ENCODE data around the gene PSME2.
A peak's percentile ranks its signal among the peaks of the same experiment; 100 is the strongest.

PSME2 gene

DNA sequence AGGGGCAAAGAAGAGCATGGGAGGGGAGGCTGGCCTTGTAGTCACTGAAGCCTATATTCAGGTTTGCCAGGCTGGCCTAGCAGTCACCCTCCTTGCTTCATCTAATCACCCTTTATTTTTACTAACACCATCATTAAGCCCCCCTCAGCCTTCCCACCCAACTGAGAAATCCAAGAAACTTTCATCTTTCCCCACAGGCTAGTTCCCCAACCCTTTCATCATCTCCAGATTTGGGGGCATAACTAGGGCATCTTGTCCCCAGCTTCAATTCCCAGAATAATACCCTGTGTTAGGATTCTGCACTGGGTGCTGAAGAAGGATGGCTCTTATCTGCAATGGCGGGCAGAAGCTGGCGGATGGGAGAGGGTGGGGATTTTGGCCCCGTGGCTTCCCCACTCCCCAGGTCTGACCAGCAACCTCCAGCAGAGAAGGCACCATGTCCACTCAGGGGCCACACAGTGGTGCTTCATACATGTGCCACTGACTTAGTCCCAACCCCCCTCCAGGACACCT is 45.4 kb downstream of the PSME2 start:
- Histone ChIP-seq H3K27ac (no peak overlapping the region), H3K9me3 (ENCODE audit: low read depth, low read length) (no peaks in the 10 kb centered on the region), H3K4me3 (no peak overlapping the region), H3K36me3 (ENCODE audit: insufficient read depth, low read length) (peaks cover 55% of the 10 kb centered on the region; the same call in 1 of the 2 replicates), H3K9ac (ENCODE audit: insufficient read length) (no peak overlapping the region)
- TF ChIP-seq FOXP2 (optimal IDR thresholded peaks at IDR 0.05; ENCODE audit: control extremely low read depth, extremely low read length, insufficient read depth) (no peak), POLR2AphosphoS5 (IDR thresholded peaks at IDR 0.05; ENCODE audit: borderline replicate concordance, low read depth, low read length) (no peak), EZH2 (IDR thresholded peaks at IDR 0.05) (no peak)
- no peak for DNase-seq (ENCODE audit: low read depth, low spot score)

DNA sequence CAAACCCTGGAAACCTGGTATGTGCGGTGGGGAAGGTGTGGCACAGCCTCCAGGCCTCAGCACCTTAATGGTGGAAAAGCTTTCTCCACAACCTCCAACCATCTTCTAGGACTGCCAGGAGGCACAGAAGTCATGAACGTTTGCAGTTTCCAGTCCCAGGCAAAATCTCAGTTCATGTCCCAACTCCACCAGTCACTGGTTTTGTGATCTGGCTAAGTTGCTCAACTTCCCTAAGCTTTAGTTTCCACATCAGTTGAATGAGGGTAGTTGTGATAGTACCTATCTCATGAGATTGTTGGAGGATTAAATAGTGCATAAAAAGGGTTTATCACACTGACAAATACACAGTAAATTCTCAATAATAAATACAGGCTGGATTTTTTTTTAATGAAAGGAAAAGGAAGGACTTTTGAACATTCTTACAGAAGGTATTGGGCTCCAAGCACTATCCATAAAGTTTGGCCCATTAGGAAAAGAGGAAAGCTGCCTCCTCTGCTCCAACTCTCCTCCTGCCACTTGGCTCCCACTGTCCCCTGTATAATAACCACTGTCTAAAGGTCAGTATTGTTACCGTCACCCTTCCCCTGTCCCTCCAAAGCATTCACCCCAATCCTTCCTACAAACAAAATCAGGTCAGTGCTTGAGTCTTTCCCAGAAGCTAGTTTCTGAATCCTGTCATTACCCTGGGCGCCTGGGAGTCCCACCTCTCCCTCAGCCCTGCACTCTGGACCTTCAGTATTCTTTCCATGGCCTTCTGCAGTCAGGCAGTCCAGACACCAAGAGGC is 46.0 kb downstream of the PSME2 start:
- Histone ChIP-seq H3K9ac (ENCODE audit: insufficient read length) (no peak overlapping the region), H3K27ac (no peak overlapping the region), H3K4me3 (no peak overlapping the region), H3K9me3 (ENCODE audit: low read depth, low read length) (no peaks in the 10 kb centered on the region), H3K36me3 (ENCODE audit: insufficient read depth, low read length) (peaks cover 55% of the 10 kb centered on the region; the same call in 1 of the 2 replicates)
- TF ChIP-seq EZH2 (IDR thresholded peaks at IDR 0.05) (no peak), FOXP2 (optimal IDR thresholded peaks at IDR 0.05; ENCODE audit: control extremely low read depth, extremely low read length, insufficient read depth) (no peak), POLR2AphosphoS5 (IDR thresholded peaks at IDR 0.05; ENCODE audit: borderline replicate concordance, low read depth, low read length) (no peak)
- no peak for DNase-seq (ENCODE audit: low read depth, low spot score)

DNA sequence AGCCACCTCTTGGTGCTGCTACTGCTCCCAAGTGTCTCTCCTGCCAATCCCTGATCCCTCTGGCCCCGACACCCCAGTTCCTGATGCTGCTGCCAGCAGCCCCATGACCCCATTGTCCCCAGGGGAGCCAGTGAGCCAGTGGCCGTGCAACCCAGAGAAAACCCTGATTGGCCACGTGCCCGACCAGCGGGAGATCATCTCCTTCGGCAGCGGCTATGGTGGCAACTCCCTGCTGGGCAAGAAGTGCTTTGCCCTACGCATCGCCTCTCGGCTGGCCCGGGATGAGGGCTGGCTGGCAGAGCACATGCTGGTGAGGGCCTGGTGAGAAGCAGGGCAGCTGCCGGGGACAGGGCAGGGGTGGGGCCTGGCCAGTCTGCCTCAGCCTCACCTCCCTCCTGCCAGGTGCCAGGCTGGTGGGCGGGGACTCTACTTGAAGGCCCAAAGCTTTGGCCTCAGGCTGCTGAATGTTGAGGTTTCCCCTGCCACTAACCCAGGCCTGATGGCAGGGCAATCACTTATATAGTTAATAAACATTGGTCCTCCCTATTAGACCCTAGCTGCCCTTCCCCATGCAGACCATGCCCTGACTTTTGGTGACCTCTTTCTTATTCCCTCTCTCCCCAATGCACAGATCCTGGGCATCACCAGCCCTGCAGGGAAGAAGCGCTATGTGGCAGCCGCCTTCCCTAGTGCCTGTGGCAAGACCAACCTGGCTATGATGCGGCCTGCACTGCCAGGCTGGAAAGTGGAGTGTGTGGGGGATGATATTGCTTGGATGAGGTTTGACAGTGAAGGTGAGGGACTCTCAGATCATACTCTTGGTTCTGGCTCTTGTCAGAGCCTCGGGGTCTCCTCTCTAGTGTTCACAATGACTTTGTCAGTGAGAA is 47.2 kb downstream of the PSME2 start:
- TF ChIP-seq EZH2 (IDR thresholded peaks at IDR 0.05): no peak
- TF ChIP-seq FOXP2 (optimal IDR thresholded peaks at IDR 0.05; ENCODE audit: control extremely low read depth, extremely low read length, insufficient read depth): no peak
- no peak for TF ChIP-seq POLR2AphosphoS5 (IDR thresholded peaks at IDR 0.05; ENCODE audit: borderline replicate concordance, low read depth, low read length)
- no peak overlapping the region for H3K9ac ChIP-seq (ENCODE audit: insufficient read length)
- no peak for DNase-seq (ENCODE audit: low read depth, low spot score)
- no peak overlapping the region for H3K27ac ChIP-seq
- no peaks in the 10 kb centered on the region for H3K9me3 ChIP-seq (ENCODE audit: low read depth, low read length)
- H3K36me3 ChIP-seq (ENCODE audit: insufficient read depth, low read length): peaks cover 55% of the 10 kb centered on the region; the same call in 1 of the 2 replicates
- no peak overlapping the region for H3K4me3 ChIP-seq

DNA sequence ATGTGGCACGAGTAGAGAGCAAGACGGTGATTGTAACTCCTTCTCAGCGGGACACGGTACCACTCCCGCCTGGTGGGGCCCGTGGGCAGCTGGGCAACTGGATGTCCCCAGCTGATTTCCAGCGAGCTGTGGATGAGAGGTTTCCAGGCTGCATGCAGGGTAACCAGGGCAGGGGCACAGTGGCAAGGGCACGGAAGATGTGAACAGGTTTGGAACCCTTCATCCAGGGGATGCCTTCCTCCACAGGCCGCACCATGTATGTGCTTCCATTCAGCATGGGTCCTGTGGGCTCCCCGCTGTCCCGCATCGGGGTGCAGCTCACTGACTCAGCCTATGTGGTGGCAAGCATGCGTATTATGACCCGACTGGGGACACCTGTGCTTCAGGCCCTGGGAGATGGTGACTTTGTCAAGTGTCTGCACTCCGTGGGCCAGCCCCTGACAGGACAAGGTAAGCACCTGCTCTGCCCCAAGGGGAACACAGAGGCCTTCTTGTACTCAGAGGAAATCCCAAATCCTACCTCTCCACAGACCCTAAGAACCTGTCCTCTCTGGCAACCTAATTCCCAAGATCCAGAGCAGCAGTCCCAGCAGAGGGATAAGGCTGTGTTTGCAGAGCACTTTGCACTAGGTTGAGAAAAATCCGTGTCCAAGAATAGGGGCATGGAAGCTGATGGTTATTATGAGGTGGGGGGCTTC is 48.0 kb downstream of the PSME2 start:
- TF ChIP-seq EZH2 (IDR thresholded peaks at IDR 0.05) (no peak), FOXP2 (optimal IDR thresholded peaks at IDR 0.05; ENCODE audit: control extremely low read depth, extremely low read length, insufficient read depth) (no peak), POLR2AphosphoS5 (IDR thresholded peaks at IDR 0.05; ENCODE audit: borderline replicate concordance, low read depth, low read length) (no peak)
- Histone ChIP-seq H3K4me3 (no peak overlapping the region), H3K27ac (no peak overlapping the region), H3K36me3 (ENCODE audit: insufficient read depth, low read length) (peaks cover 48% of the 10 kb centered on the region; the same call in 1 of the 2 replicates), H3K9me3 (ENCODE audit: low read depth, low read length) (no peaks in the 10 kb centered on the region), H3K9ac (ENCODE audit: insufficient read length) (no peak overlapping the region)
- no peak for DNase-seq (ENCODE audit: low read depth, low spot score)

DNA sequence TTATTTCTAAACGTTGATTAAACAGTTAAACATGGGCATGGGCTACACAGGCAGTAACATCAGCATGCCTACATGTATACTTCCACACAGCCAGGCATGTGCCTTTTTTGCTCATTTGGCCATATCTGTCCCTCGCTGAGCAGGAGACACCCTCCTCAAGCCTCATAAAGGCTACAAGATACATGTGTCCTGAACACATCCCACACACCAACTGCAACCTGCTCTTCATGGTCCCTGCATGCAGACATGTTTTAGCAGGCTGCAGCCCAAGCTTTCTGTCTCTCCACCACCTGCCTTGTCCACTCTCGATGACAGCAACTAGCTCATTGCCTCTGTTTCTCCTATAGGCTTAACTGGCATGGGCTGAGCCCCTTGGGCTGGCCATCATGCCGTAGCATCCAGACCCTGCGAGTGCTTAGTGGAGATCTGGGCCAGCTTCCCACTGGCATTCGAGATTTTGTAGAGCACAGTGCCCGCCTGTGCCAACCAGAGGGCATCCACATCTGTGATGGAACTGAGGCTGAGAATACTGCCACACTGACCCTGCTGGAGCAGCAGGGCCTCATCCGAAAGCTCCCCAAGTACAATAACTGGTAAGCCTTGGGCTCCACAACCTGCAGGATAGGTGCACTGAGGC is 49.7 kb downstream of the PSME2 start:
- H3K9me3 ChIP-seq (ENCODE audit: low read depth, low read length): no peaks in the 10 kb centered on the region
- TF ChIP-seq EZH2 (IDR thresholded peaks at IDR 0.05) (no peak), FOXP2 (optimal IDR thresholded peaks at IDR 0.05; ENCODE audit: control extremely low read depth, extremely low read length, insufficient read depth) (no peak), POLR2AphosphoS5 (IDR thresholded peaks at IDR 0.05; ENCODE audit: borderline replicate concordance, low read depth, low read length) (no peak)
- H3K36me3 ChIP-seq (ENCODE audit: insufficient read depth, low read length): peaks cover 35% of the 10 kb centered on the region; the same call in 1 of the 2 replicates
- no peak overlapping the region for H3K9ac ChIP-seq (ENCODE audit: insufficient read length)
- no peak overlapping the region for H3K4me3 ChIP-seq
- DNase-seq (ENCODE audit: low read depth, low spot score): no peak
- H3K27ac ChIP-seq: no peak overlapping the region

DNA sequence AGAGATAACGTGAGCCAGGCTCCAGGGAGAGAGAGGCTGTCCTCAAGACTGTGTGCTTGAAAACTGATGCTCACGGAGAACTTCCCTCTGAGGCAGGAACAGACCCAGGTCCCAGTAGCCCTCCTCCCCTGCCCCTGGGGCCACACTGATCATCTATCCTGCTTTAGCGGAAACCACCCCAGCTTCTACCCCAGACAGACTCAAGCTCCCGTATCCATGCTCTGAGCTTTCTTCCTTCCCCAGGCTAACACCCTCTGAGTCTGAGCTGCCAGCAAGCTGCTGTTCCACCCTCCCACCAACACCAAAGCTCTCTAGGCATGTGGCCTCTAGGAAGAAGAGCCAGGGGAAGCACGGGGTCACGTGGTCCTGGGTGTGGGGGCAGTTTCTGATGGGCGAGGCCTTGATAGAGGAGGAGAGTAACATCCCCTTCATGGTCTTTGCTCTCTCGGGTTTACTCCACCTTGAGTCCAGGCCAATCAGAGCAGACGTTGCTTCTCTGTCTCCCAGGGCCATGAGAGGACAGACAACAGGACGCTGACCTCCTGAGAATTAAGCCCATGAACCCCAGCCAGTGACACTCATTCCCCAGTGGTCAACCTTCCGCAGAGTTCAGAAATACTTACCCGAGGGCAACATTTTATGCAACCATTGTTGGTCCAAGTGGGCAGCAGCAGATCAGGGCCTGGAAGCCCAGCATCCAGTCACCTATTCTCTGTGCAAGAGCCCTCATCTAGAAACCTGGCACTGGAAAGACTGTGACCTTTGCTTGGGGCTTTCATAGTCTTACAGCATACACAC is 50.9 kb downstream of the PSME2 start:
- H3K36me3 ChIP-seq (ENCODE audit: insufficient read depth, low read length): peaks cover 30% of the 10 kb centered on the region; the same call in 1 of the 2 replicates
- no peak for TF ChIP-seq FOXP2 (optimal IDR thresholded peaks at IDR 0.05; ENCODE audit: control extremely low read depth, extremely low read length, insufficient read depth)
- no peak for TF ChIP-seq EZH2 (IDR thresholded peaks at IDR 0.05)
- TF ChIP-seq POLR2AphosphoS5 (IDR thresholded peaks at IDR 0.05; ENCODE audit: borderline replicate concordance, low read depth, low read length): no peak
- no peak overlapping the region for H3K27ac ChIP-seq
- DNase-seq (ENCODE audit: low read depth, low spot score): no peak
- H3K9ac ChIP-seq (ENCODE audit: insufficient read length): peak overlapping the region; percentile 99
- no peaks in the 10 kb centered on the region for H3K9me3 ChIP-seq (ENCODE audit: low read depth, low read length)
- H3K4me3 ChIP-seq: peak overlapping the region; percentile 90

DNA sequence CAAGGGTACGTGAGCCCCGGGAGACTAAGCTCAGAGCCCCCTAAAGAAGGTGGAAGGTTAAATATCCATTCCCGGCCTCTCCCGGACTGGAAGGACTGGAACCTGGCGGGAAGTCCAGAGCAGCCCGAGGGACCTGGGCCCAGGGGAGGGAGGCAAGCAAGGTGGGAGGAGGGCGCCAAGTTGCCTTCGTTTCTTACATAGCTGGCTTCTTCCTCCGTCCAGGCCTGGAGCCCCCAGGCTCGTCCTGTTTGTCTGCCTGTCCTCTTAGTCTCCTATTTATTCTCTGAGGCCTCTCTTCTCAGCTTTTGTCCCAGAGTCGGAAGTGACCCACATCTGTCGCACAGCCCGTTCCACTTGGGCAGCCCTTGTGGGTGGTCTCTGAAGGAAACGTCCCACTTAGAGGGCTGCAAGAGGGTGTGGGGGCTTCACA is 51.6 kb downstream of the PSME2 start:
- Histone ChIP-seq H3K4me3 (peak overlapping the region; percentile 90), H3K27ac (peak overlapping the region; percentile 89; the same call in 1 of the 2 replicates), H3K9me3 (ENCODE audit: low read depth, low read length) (no peaks in the 10 kb centered on the region), H3K36me3 (ENCODE audit: insufficient read depth, low read length) (peaks cover 24% of the 10 kb centered on the region; the same call in 1 of the 2 replicates), H3K9ac (ENCODE audit: insufficient read length) (peak overlapping the region; percentile 99)
- DNase-seq (ENCODE audit: low read depth, low spot score): no peak
- no peak for TF ChIP-seq EZH2 (IDR thresholded peaks at IDR 0.05)
- TF ChIP-seq POLR2AphosphoS5 (IDR thresholded peaks at IDR 0.05; ENCODE audit: borderline replicate concordance, low read depth, low read length): no peak
- no peak for TF ChIP-seq FOXP2 (optimal IDR thresholded peaks at IDR 0.05; ENCODE audit: control extremely low read depth, extremely low read length, insufficient read depth)
